Muscle of leg (tissue), 11 donors: ENCODE results near the gene PTK7. TPM values are rescaled to one million over a fixed set of nuclear protein-coding genes. Genes with fewer than 3 reads are reported as not detected.

Source experiments
- DNase-seq: peaks from one replicate; pipeline ENCODE4 v3.0.0; 2013
- H3K27ac ChIP-seq: one replicate; pipeline ENCODE4 v1.5.1; 2013; ENCODE audit warnings: mild to moderate bottlenecking, low read length, control low read depth
- H3K27me3 ChIP-seq: one replicate; pipeline ENCODE4 v1.6.1; 2013; ENCODE audit warnings: low read length; ENCODE audit not compliant: control insufficient read depth, insufficient read depth
- H3K36me3 ChIP-seq: one replicate; pipeline ENCODE4 v1.6.1; 2013; ENCODE audit warnings: low read length; ENCODE audit not compliant: control insufficient read depth, insufficient read depth
- H3K4me1 ChIP-seq: one replicate; pipeline ENCODE4 v1.6.1; 2013; ENCODE audit warnings: low read length; ENCODE audit not compliant: control insufficient read depth, insufficient read depth
- H3K4me3 ChIP-seq: one replicate; pipeline ENCODE4 v1.5.1; 2013; ENCODE audit warnings: low read length, control low read depth
- H3K9me3 ChIP-seq: replicated peaks from 2 replicates; pipeline ENCODE4 v1.6.1; 2013; ENCODE audit warnings: low read depth, low read length; ENCODE audit not compliant: control insufficient read depth
- WGBS: methylation state at CpG from one replicate; pipeline ENCODE4 v1.1.5; 2013; ENCODE audit warnings: missing lambda C conversion rate; ENCODE audit not compliant: insufficient coverage; 5-methylcytosine and 5-hydroxymethylcytosine counted together
- polyA plus RNA-seq, 8 donors: library from polyadenylated mRNA; unstranded; fragments of 120-200 nt; gene quantifications; one replicate each; pipeline versions ENCODE4 v1.2.1 to v1.2.3, GENCODE V29; 2013; ENCODE audit warnings: inconsistent platforms in 1 of 8, low replicate concordance in 1 of 8; ENCODE audit not compliant: insufficient read length in 8 of 8, insufficient read depth in 1 of 8
- total RNA-seq: library from RNA; stranded (reverse); fragments of 120-200 nt; gene quantifications from one replicate; pipeline ENCODE4 v1.2.4, GENCODE V29; 2013

The PTK7 gene
- total and polyA plus RNA-seq, 9 donors = 40.2 to 117 (median 78.5) TPM

DNA sequence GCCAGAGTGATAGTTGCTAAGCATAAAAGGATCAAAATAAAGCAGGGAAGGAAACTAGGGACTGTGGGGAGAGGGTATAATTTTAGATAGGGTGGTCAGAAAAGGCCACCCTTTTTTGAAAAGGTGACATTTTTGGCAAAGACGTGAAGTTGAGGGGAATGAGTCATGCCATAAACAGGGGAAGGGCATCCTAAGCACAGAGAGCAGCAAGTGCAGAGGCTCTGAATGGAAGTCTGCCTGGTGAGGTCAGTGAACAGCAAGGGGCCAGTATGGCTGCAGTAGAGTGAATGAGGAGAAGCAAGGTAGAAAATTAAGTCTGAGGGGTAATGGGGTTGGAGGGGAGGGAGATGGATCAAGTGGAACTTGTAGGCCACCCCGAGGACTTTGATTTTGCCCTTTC, 14.3 kb upstream of the PTK7 start:
- peaks cover 15% of the 10 kb centered on the region for H3K4me1 ChIP-seq
- H3K27ac ChIP-seq = no peak overlapping the region
- peaks cover 54% of the 10 kb centered on the region for H3K36me3 ChIP-seq
- no peaks in the 10 kb centered on the region for H3K9me3 ChIP-seq
- H3K4me3 ChIP-seq = no peak overlapping the region
- DNase-seq = no peak
- no peaks in the 10 kb centered on the region for H3K27me3 ChIP-seq
- WGBS = 86% methylated on average over 2 of the region's 2 CpGs

DNA sequence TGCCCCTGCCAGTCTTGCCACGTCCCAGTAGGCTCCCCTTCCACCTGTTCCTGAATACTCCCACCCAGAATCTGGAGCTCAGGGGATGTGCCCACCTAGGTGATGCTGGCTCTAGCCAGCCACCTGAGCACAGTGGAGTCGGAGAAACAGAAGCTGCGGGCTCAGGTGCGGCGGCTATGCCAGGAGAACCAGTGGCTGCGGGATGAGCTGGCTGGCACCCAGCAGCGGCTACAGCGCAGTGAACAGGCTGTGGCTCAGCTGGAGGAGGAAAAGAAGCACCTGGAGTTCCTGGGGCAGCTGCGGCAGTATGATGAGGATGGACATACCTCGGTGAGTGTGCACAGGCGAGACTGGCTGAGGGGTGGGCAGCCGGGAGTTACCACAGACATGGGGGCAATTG, 13.3 kb upstream of the PTK7 start:
- H3K4me3 ChIP-seq = no peak overlapping the region
- H3K27me3 ChIP-seq = no peaks in the 10 kb centered on the region
- no peak overlapping the region for H3K27ac ChIP-seq
- peaks cover 47% of the 10 kb centered on the region for H3K36me3 ChIP-seq
- 99% methylated on average over 8 of the region's 12 CpGs for WGBS
- DNase-seq = no peak
- H3K9me3 ChIP-seq = no peaks in the 10 kb centered on the region
- peaks cover 15% of the 10 kb centered on the region for H3K4me1 ChIP-seq

DNA sequence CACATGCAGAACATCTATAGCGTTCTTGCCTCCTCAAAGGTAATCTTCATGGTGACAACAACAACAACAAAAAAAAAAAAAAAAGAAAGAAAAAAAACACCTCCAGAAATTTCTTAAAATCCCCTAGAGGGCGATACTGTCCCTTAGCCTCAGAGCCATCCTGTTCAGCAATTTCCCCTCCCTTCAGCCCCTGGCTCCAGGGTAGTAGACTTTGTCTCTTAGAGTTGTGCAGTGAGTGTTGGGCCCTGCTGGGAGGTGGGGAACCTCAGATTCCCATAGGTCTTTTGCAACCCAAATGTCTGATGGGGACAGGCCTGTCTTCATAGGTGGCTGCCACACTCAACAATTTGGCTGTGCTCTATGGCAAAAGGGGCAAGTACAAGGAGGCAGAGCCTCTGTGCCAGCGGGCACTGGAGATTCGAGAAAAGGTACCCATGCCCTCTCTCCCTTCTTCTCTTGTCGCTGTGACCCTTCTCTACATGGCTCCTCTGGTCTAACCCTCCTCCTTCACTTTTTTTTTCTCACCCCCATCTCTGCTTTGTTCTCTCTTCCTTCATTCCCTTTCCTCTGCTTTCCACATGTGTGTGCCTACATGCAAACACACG, 6.0 kb upstream of the PTK7 start:
- no peak overlapping the region for H3K27ac ChIP-seq
- peaks cover 1% of the 10 kb centered on the region for H3K4me1 ChIP-seq

DNA sequence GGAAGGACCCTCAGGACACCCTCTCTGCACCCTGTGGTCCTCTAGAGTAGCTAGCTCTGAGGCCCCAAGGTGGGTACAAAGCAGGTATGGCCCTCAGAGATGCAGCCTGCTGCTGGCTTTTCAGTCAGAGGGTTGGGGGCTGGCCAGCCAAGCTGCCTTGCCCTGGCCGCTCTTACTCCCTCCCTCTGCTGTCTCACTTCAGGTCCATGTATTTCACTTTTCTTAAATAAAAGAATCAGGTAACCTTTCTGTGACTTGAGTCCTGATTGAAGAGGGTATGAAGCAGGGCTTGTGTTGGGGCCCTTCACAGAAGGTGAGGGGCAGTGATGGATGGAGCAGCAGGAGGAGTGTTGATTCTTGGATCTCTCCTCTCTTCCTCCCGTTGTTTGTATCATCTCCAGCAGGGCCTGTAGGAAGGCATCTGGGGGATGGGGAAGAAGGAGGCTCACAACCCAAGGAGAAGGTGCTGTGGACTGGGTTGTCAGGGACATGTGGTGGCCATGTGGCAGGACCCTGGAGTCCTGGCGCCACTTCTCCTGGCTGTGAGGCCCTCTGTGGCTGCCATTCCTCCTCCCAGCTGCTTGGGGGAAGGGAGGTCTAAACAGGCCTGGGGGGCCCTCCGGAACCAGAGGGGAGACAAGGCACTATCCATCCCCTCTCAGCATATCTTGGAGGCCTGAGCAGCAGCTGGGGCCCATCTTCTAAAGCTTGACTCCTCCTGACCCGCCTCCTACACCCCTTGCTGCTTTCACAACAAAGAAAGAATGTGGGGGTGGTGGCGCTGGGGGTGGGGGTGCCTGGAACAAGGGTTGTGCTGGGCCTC, 1.1 kb upstream of the PTK7 start:
- peak overlapping the region; percentile 71 for H3K27ac ChIP-seq
- H3K27me3 ChIP-seq = no peaks in the 10 kb centered on the region
- peaks cover 42% of the 10 kb centered on the region for H3K36me3 ChIP-seq
- no peaks in the 10 kb centered on the region for H3K9me3 ChIP-seq
- no peak overlapping the region for H3K4me3 ChIP-seq
- no peak for DNase-seq
- peaks cover 30% of the 10 kb centered on the region for H3K4me1 ChIP-seq
- WGBS = 44% methylated on average over 2 of the region's 6 CpGs

More for the DNA sequence above, 6.0 kb upstream of the PTK7 start:
- Histone ChIP-seq H3K4me3 (no peak overlapping the region), H3K36me3 (peaks cover 61% of the 10 kb centered on the region), H3K27me3 (no peaks in the 10 kb centered on the region), H3K9me3 (no peaks in the 10 kb centered on the region)
- WGBS = 82% methylated on average over 4 of the region's 6 CpGs
- DNase-seq = peak; percentile 60

DNA sequence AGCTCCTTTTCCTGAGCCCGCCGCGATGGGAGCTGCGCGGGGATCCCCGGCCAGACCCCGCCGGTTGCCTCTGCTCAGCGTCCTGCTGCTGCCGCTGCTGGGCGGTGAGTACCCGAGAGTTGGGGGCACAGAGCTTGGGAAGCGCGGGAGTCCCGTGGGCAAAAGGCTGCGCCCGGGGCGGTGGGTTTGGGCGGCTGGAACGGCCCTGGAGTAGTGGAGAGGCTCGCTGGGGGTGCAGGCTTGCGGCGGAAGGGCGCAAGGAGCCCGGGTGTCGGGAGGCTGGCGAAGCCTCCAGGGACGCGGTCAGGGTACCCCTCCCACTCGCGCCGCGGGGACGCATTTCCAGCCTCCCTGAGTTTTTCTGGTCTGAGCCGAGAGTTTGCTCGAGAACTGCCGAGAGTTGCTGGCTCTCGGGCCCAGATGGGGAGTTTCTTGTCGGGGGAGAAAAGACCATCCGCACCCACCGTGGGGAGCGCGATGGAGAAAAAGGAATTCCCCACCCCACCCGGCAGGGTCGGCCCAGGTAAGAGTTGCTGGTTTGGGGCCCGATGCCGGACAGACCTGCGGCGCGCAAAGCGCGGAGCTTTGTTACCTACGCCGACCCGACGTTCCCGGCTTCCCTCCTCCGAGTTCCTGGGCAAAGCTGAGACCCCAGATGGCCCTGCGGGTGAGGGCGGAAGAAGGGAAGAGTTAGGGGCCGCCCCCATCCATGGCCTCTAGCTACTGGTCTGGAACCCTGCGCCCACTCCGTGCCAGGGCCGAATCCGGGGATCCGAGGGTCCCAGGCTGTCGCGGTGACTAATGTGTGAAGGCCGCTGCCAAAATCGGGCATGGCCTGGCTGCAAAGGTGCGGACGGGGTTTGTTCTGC, 584 bp downstream of the PTK7 start:
- H3K4me3 ChIP-seq = peak overlapping the region; percentile 97
- H3K36me3 ChIP-seq = peaks cover 29% of the 10 kb centered on the region
- peak overlapping the region; percentile 77 for H3K27ac ChIP-seq
- under 1% methylated on average over 58 of the region's 72 CpGs for WGBS
- peaks cover 30% of the 10 kb centered on the region for H3K4me1 ChIP-seq
- no peaks in the 10 kb centered on the region for H3K9me3 ChIP-seq
- H3K27me3 ChIP-seq = no peaks in the 10 kb centered on the region
- DNase-seq = peak; percentile 46

DNA sequence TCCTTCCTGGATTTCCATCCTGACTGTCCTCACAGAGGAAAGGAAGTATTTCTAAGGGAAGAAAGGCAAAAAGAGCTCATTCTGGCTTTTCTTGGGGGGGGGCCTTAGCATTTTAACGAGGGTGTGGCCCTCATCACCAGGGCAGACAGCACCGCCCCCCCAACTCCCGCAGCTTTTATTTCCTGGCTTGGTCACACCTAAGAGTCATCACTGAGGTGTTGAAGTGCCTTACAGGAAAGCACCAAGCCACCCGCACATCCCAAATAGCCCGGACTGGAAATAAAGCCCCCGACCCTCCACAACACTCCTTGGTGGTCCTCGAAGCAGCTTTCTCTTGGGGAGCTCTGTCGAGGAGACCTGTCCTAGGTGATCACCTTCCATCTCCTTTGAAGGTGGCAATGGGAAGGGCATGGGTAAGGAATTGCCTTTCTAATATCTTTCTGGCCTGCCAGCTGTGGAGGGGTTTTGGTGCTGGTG, 1.3 kb downstream of the PTK7 start:
- Histone ChIP-seq H3K36me3 (peaks cover 22% of the 10 kb centered on the region), H3K9me3 (no peaks in the 10 kb centered on the region), H3K27me3 (no peaks in the 10 kb centered on the region), H3K27ac (no peak overlapping the region), H3K4me3 (peak overlapping the region; percentile 97), H3K4me1 (peaks cover 30% of the 10 kb centered on the region)
- no CpG with 5 or more reads among the region's 8 CpGs for WGBS
- DNase-seq = no peak

DNA sequence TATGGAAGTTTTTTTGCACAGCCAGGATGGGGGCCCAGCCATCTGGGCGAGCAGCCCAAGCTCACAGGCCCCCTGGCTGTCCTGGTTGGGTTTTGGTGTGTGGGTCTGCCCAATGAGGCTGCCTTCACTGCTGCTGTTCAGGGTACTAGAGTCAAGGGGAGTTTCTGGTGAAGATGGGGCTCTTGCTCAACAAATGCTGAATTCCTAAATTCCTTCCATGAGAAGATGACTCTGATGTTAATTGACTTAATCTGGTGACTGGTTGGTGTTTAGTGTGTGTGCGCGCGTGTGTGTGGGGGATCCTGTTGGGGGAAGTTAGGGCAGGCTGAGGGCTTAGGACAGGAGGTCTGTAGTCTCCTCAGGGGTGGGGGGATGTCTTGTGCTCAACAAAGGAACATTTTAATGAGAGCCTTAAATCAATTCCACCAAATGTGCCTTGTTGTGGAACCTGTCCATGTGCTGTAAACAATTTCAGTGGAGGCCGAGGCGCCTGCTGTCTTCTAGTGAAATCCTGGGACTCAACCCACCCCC, 1.9 kb downstream of the PTK7 start:
- Histone ChIP-seq H3K4me1 (peaks cover 32% of the 10 kb centered on the region), H3K4me3 (peak overlapping the region; percentile 97), H3K27me3 (no peaks in the 10 kb centered on the region), H3K27ac (no peak overlapping the region), H3K9me3 (no peaks in the 10 kb centered on the region), H3K36me3 (peaks cover 16% of the 10 kb centered on the region)
- DNase-seq = no peak
- WGBS = 63% methylated on average over 4 of the region's 6 CpGs

DNA sequence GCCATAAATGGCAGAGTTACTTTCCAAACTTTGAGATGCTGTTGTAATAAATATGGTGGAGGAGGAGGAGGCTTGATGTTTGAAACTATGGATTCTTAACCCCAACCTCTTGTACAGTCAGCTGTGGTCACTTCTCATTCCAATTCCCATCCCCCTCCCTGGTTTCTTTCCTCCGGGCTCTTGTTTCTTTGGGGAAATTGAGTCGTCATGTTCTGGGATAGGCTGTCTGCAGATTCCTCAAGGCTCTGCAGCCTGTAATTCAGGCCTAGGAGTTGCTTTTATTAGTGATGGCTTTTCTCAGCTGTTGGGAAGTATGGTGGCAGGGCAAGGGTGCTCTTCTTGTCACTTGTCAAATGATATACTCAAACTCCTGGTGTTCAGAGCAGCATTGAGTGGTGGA, 2.6 kb downstream of the PTK7 start:
- Histone ChIP-seq H3K36me3 (peaks cover 11% of the 10 kb centered on the region), H3K9me3 (no peaks in the 10 kb centered on the region), H3K27me3 (no peaks in the 10 kb centered on the region), H3K4me1 (peaks cover 39% of the 10 kb centered on the region), H3K27ac (no peak overlapping the region), H3K4me3 (no peak overlapping the region)
- WGBS = no CpG with 5 or more reads among the region's 2 CpGs
- no peak for DNase-seq

DNA sequence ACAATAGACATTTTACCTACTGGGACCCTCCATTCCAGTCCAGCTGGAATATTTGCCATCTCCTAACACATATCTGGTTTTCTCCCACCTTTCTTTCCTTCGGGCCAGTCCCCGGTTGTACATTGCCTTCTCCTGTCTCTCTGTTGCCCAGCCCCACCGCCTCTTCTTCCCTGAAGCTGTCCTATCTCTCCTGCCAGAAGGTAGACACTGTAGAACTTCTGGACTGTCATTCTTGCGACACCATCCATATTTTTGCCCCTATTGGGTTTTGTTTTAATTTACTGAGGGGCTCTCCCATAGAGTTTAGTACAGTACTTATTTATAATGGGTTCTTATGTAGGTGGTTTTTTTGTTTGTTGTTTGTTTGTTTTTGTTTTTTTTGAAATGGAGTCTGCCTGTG, 4.9 kb downstream of the PTK7 start:
- WGBS = 93% methylated on average over 2 of the region's 4 CpGs

More for the DNA sequence above, 4.9 kb downstream of the PTK7 start:
- DNase-seq = no peak
- Histone ChIP-seq H3K27me3 (no peaks in the 10 kb centered on the region), H3K27ac (no peak overlapping the region), H3K4me3 (no peak overlapping the region), H3K4me1 (peaks cover 29% of the 10 kb centered on the region), H3K9me3 (no peaks in the 10 kb centered on the region), H3K36me3 (no peaks in the 10 kb centered on the region)
